Measurements from ENCODE around the gene ITPR3. TPM values are rescaled to one million over a fixed set of nuclear protein-coding genes. Genes with fewer than 3 reads are reported as not detected.
"Not testable (repeated sequence)": the region's sequence is repeated elsewhere in the genome, so short reads cannot be mapped to it uniquely, and the experiment has no call there.

ITPR3 gene
- total and polyA plus RNA-seq, 2 experiments from 2014 or later, result 0.13 to 1.1 TPM

- Histone ChIP-seq H3K4me3 (no peak overlapping the region), H3K36me3 (no peaks in the 10 kb centered on the region), H3K4me1 (ENCODE audit: low read depth) (peaks cover 5% of the 10 kb centered on the region), H3K27me3 (peaks cover 50% of the 10 kb centered on the region), H3K27ac (no peak overlapping the region), H3K9me3 (ENCODE audit: low read depth) (no peaks in the 10 kb centered on the region)
- no peak for TF ChIP-seq CTCF (IDR thresholded peaks at IDR 0.05; ENCODE audit: low read depth, low read length)
- DNase-seq (ENCODE audit: low read depth in 1 of 2, low spot score in 1 of 2), result no peak
These were observed 2.8 kb downstream of the ITPR3 start for GRCh38 chr6:33623895-33624381.

GRCh38 chr6:33624856-33625255 is 3.7 kb downstream of the ITPR3 start:
- Histone ChIP-seq H3K27me3 (peaks cover 41% of the 10 kb centered on the region), H3K9me3 (ENCODE audit: low read depth) (no peaks in the 10 kb centered on the region), H3K36me3 (no peaks in the 10 kb centered on the region), H3K4me3 (no peak overlapping the region), H3K27ac (no peak overlapping the region), H3K4me1 (ENCODE audit: low read depth) (peaks cover 5% of the 10 kb centered on the region)
- TF ChIP-seq CTCF (IDR thresholded peaks at IDR 0.05; ENCODE audit: low read depth, low read length), result no peak
- DNase-seq (ENCODE audit: low read depth in 1 of 2, low spot score in 1 of 2), result no peak

- Histone ChIP-seq H3K36me3 (no peaks in the 10 kb centered on the region), H3K9me3 (ENCODE audit: low read depth) (no peaks in the 10 kb centered on the region), H3K4me1 (ENCODE audit: low read depth) (no peaks in the 10 kb centered on the region), H3K27ac (no peak overlapping the region), H3K4me3 (no peak overlapping the region), H3K27me3 (peaks cover 11% of the 10 kb centered on the region)
- no peak for TF ChIP-seq CTCF (IDR thresholded peaks at IDR 0.05; ENCODE audit: low read depth, low read length)
- no peak for DNase-seq (ENCODE audit: low read depth in 1 of 2, low spot score in 1 of 2)
These were observed 6.8 kb downstream of the ITPR3 start for GRCh38 chr6:33627876-33628275.

DNA sequence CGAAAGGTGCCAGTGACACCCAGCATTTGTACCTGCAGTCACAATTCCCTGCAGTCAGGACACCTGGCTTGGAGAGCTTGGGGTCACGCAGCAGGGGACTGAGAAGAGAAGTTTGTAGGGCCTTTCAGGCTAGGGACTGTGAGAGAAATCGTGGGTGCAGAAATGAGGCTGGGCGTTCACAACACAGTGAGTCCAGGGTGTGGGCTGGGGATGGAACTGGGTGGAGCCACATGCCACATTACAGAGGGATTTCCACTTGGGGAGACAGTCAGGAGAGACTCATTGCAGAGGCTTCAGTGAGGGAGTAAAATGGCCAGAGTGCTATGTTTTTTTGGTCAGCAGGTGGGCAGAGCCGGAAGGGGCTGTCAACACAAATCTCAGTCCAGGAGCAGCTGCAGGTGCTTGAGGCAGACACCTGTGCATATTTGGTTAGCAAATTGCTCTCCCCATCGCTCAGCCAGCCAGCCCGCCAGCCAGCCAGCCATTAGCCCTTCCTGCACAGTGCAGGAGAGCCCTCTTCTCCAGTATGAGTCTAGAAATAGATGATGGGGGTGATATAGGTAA is 7.4 kb downstream of the ITPR3 start:
- Histone ChIP-seq H3K27ac (no peak overlapping the region), H3K9me3 (ENCODE audit: low read depth) (no peaks in the 10 kb centered on the region)
- no peak for TF ChIP-seq CTCF (IDR thresholded peaks at IDR 0.05; ENCODE audit: low read depth, low read length)

DNA sequence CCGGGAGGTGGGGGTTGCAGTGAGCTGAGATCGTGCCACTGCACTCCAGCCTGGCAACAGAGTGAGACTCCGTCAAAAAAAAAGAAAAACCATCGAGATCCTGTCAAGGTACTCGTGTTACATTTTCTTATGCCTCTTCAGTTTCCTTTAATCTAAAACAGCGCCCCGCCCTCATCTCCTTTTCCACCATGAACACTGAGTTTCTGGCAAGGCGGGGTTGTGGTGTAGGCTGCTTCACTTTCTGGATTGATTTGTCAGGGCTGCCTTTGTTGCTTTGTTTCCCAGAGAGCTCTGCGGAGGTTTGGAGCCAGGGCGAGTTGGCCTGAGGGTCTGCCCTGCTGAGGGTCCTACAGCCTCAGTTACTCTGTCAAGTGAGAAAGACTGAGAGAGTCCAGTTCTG is 8.9 kb downstream of the ITPR3 start:
- peaks cover 5% of the 10 kb centered on the region for H3K27me3 ChIP-seq
- no peak for DNase-seq (ENCODE audit: low read depth in 1 of 2, low spot score in 1 of 2)
- no peaks in the 10 kb centered on the region for H3K4me1 ChIP-seq (ENCODE audit: low read depth)
- H3K36me3 ChIP-seq, result no peaks in the 10 kb centered on the region
- no peak overlapping the region for H3K27ac ChIP-seq
- no peak overlapping the region for H3K4me3 ChIP-seq
- no peaks in the 10 kb centered on the region for H3K9me3 ChIP-seq (ENCODE audit: low read depth)
- TF ChIP-seq CTCF (IDR thresholded peaks at IDR 0.05; ENCODE audit: low read depth, low read length), result no peak

More for the DNA sequence above, 7.4 kb downstream of the ITPR3 start:
- DNase-seq (ENCODE audit: low read depth in 1 of 2, low spot score in 1 of 2), result no peak
- Histone ChIP-seq H3K4me1 (ENCODE audit: low read depth) (no peaks in the 10 kb centered on the region), H3K27me3 (peaks cover 13% of the 10 kb centered on the region), H3K36me3 (no peaks in the 10 kb centered on the region), H3K4me3 (no peak overlapping the region)

DNA sequence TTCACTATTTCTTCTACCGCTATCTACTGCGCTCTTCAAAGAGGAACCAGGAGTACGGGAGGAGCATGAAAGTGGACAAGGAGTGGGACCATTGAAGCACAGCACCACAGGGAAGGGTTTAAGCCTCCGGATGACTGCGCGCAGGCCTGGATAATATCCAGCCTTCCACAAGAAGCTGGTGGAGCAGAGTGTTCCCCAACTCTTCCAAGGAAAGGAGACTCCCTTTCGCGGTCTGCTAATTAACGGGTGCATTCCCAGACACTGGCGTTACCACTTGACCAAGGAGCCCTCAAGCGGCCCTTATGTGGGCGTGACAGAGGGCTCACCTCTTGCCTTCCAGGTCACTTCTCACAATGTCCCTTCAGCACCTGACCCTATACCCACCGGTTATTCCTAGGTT is 10.4 kb downstream of the ITPR3 start:
- H3K4me3 ChIP-seq; DNase-seq (ENCODE audit: low read depth in 1 of 2, low spot score in 1 of 2); H3K27ac ChIP-seq; H3K27me3 ChIP-seq; H3K9me3 ChIP-seq (ENCODE audit: low read depth); H3K4me1 ChIP-seq (ENCODE audit: low read depth); H3K36me3 ChIP-seq: not testable (repeated sequence)

All from cardiac muscle cell (in vitro differentiated cells and primary cell).